Measurements from ENCODE around the gene USO1. TPM values are rescaled to one million over a fixed set of nuclear protein-coding genes. Genes with fewer than 3 reads are reported as not detected.
"Not testable (repeated sequence)": the region's sequence is repeated elsewhere in the genome, so short reads cannot be mapped to it uniquely, and the experiment has no call there.

Gene USO1
- total and polyA plus RNA-seq, 7 donors = 49.5 to 224 (median 175) TPM

GRCh38 chr4:75722417-75722816 lies 2.0 kb upstream of the USO1 start:
- TF ChIP-seq, protein P1, sequence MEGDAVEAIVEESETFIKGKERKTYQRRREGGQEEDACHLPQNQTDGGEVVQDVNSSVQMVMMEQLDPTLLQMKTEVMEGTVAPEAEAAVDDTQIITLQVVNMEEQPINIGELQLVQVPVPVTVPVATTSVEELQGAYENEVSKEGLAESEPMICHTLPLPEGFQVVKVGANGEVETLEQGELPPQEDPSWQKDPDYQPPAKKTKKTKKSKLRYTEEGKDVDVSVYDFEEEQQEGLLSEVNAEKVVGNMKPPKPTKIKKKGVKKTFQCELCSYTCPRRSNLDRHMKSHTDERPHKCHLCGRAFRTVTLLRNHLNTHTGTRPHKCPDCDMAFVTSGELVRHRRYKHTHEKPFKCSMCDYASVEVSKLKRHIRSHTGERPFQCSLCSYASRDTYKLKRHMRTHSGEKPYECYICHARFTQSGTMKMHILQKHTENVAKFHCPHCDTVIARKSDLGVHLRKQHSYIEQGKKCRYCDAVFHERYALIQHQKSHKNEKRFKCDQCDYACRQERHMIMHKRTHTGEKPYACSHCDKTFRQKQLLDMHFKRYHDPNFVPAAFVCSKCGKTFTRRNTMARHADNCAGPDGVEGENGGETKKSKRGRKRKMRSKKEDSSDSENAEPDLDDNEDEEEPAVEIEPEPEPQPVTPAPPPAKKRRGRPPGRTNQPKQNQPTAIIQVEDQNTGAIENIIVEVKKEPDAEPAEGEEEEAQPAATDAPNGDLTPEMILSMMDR (IDR thresholded peaks at IDR 0.05) = no peak

GRCh38 chr4:75723163-75724065 lies 963 bp upstream of the USO1 start:
- Histone ChIP-seq H3K27ac (peak overlapping the region; percentile 99), H3K4me3 (peak overlapping the region; percentile 92), H3K9me3 (no peaks in the 10 kb centered on the region), H3K4me1 (peaks cover 35% of the 10 kb centered on the region), H3K36me3 (ENCODE audit: insufficient read depth in 1 of 2, low read depth in 1 of 2) (peaks cover 0 to 6% of the 10 kb centered on the region in 2 donors), H3K27me3 (ENCODE audit: insufficient read depth in 3 of 3, low read length in 2 of 3) (no peaks in the 10 kb centered on the region)
- WGBS, 3 donors = 0 to 1% (median 0%) methylated on average over 6 of the region's 6 CpGs
- intact Hi-C loops (cut with DNase I) = loop anchor here (1.0 to 5.0 kb wide), 3 partner anchors 50 to 71 kb away; partner anchors contain the start of gene G3BP2 (in 2 of the 2)
- ATAC-seq = peak in 3 of 4 donors; percentile 6 to 18 (median 18)
- no peak for DNase-seq
- TF ChIP-seq, protein P1 (IDR thresholded peaks at IDR 0.05) = no peak

More at GRCh38 chr4:75722417-75722816, 2.0 kb upstream of the USO1 start:
- Histone ChIP-seq H3K36me3 (ENCODE audit: insufficient read depth in 1 of 2, low read depth in 1 of 2) (peaks cover 0 to 6% of the 10 kb centered on the region in 2 donors), H3K9me3 (no peaks in the 10 kb centered on the region), H3K4me3 (peak overlapping the region; percentile 92), H3K27me3 (ENCODE audit: insufficient read depth in 3 of 3, low read length in 2 of 3) (no peaks in the 10 kb centered on the region), H3K4me1 (peaks cover 29% of the 10 kb centered on the region), H3K27ac (peak overlapping the region; percentile 99)
- no peak for ATAC-seq
- 15 to 20% (median 18%) methylated on average over 3 of the region's 3 CpGs for WGBS, 3 donors
- no peak for DNase-seq
- intact Hi-C loops (cut with DNase I) = loop anchor here in 1 of 2 donors (5.0 kb wide), 1 partner anchor 70 kb away; no protein-coding TSS in a partner anchor

DNA sequence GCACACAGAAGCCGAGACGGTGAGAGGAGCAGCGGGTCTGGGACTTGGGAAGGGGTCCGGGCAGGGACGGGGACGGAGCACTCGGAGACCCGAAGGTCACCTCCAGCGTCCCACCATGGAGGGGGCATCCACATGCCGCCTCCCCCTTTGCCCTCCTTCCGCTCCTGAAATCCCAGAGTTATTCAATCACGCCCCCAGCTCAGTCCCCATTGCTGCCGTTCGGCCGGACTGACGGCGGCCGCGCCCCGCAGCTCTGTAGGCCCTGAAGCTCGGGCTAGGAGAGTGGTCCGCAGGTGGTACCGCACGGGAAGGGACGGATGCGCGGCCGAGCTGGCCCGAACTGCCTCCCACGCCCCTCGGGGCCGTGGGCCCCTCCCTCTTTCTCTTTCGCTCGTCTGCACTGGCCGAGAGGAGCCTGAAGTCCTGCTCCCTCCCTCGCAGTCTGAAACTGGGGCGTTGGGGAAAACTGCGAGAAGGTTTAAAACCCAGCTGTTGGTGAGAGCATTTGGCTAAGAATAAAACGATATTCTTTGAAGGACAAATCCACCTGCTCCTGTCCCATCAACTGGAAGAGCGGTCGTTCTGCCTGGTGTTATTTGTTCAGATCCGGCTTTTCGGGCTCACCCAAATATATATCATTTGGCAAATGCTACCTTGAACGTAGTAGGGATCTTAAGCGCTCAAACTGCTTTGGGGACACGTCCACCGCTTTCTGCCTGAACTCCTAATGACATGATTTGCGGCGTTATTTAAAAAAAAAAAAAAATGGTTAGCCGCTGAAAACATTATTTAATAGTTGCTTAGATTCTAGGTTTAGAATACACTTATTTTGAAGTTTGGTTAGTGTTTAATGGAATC lies 719 bp downstream of the USO1 start:
- H3K4me1 ChIP-seq = peaks cover 45% of the 10 kb centered on the region
- WGBS, 3 donors = 0% methylated on average over 46 to 50 of the region's 50 CpGs
- peak overlapping the region; percentile 92 for H3K4me3 ChIP-seq
- no peaks in the 10 kb centered on the region for H3K9me3 ChIP-seq
- intact Hi-C loops (cut with DNase I) = loop anchor here (1.0 to 5.0 kb wide), 3 partner anchors 52 to 73 kb away; partner anchors contain the start of gene G3BP2 (in 2 of the 2)
- H3K27ac ChIP-seq = peak overlapping the region; percentile 99
- no peaks in the 10 kb centered on the region for H3K27me3 ChIP-seq (ENCODE audit: insufficient read depth in 3 of 3, low read length in 2 of 3)
- H3K36me3 ChIP-seq (ENCODE audit: insufficient read depth in 1 of 2, low read depth in 1 of 2) = peaks cover 0 to 5% of the 10 kb centered on the region in 2 donors
- TF ChIP-seq, protein P1 (IDR thresholded peaks at IDR 0.05) = no peak
- peak; percentile 63 to 70 (median 68) for ATAC-seq
- peak; percentile 80 to 89 for DNase-seq

GRCh38 chr4:75725942-75726538 lies 1.7 kb downstream of the USO1 start:
- peak; percentile 28 to 55 (median 42) for ATAC-seq
- Histone ChIP-seq H3K4me1 (peaks cover 49% of the 10 kb centered on the region), H3K27ac (peak overlapping the region; percentile 99), H3K4me3 (peak overlapping the region; percentile 92)
- intact Hi-C loops (cut with DNase I) = loop anchor here in 1 of 2 donors (2.0 kb wide), 1 partner anchor 53 kb away; the partner anchor contains the start of gene G3BP2
- peak in 1 of 2 donors; percentile 71 for DNase-seq
- H3K36me3 ChIP-seq (ENCODE audit: insufficient read depth in 1 of 2, low read depth in 1 of 2); H3K9me3 ChIP-seq; H3K27me3 ChIP-seq (ENCODE audit: insufficient read depth in 3 of 3, low read length in 2 of 3): not testable (repeated sequence)
- 17 to 32% (median 26%) methylated on average over 20 of the region's 20 CpGs for WGBS, 3 donors

All from psoas muscle (tissue), 8 donors.